DND-41 (cell line): ENCODE results near the gene LCE1F.

Experiments
- EZH2 ChIP-seq: IDR thresholded peaks from 3 replicates; pipeline ENCODE4 v1.6.1; 2012; ENCODE audit warnings: borderline replicate concordance, low read depth, mild to moderate bottlenecking, moderate library complexity, low read length, inconsistent platforms; ENCODE audit not compliant: severe bottlenecking
- TF ChIP-seq, protein P1 (sequence below): IDR thresholded peaks from 2 replicates; pipeline ENCODE4 v1.5.1; 2012; ENCODE audit warnings: borderline replicate concordance, low read length, moderate library complexity, mild to moderate bottlenecking; ENCODE audit not compliant: poor library complexity, severe bottlenecking; ENCODE audit errors: extremely low read depth

GRCh38 chr1:152776361-152776760 lies 1.4 kb downstream of the LCE1F start:
- TF ChIP-seq EZH2: no peak
- TF ChIP-seq, protein P1, sequence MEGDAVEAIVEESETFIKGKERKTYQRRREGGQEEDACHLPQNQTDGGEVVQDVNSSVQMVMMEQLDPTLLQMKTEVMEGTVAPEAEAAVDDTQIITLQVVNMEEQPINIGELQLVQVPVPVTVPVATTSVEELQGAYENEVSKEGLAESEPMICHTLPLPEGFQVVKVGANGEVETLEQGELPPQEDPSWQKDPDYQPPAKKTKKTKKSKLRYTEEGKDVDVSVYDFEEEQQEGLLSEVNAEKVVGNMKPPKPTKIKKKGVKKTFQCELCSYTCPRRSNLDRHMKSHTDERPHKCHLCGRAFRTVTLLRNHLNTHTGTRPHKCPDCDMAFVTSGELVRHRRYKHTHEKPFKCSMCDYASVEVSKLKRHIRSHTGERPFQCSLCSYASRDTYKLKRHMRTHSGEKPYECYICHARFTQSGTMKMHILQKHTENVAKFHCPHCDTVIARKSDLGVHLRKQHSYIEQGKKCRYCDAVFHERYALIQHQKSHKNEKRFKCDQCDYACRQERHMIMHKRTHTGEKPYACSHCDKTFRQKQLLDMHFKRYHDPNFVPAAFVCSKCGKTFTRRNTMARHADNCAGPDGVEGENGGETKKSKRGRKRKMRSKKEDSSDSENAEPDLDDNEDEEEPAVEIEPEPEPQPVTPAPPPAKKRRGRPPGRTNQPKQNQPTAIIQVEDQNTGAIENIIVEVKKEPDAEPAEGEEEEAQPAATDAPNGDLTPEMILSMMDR: no peak
